ENCODE results near the gene FYN.

DNA sequence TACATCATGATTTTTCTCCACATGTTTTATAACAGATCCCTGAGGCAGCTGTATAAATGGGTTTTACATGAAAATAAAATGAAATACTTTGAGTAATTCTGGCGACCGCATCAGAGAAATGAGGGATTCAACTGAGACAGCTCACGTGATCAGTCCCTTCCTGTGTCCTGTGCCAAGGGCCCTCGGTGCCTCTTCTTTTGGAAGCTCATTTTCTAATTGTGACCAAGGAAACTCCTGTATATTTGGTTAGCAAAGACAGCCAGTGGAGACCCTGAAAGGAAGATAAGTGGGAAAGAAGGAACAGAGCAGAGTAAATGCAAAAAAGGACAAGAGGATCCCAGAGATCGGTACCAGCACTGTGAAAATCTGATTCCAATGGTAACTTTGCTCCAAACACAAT, 129.9 kb downstream of the FYN start:
- TF ChIP-seq ETV6 (IDR thresholded peaks at IDR 0.05; ENCODE audit: borderline replicate concordance in 1 of 2, low read depth in 2 of 2, low read length in 1 of 2) (no peak), ETV6 (CRISPR knock-in tag; IDR thresholded peaks at IDR 0.05; ENCODE audit: borderline replicate concordance) (no peak), KLF13 (tag; IDR thresholded peaks at IDR 0.05; ENCODE audit: borderline replicate concordance, low read depth) (no peak), CAMTA2 (CRISPR knock-in tag; conservative IDR thresholded peaks at IDR 0.05) (no peak), MEF2A (IDR thresholded peaks at IDR 0.05; ENCODE audit: control insufficient read depth, low read depth, low read length) (no peak), ZNF431 (CRISPR knock-in tag; IDR thresholded peaks at IDR 0.05) (no peak), NFIC (IDR thresholded peaks at IDR 0.05) (no peak), FOXP1 (CRISPR knock-in tag; IDR thresholded peaks at IDR 0.05) (no peak), SMC3 (conservative IDR thresholded peaks at IDR 0.05; ENCODE audit: insufficient read depth, low read depth, low read length) (no peak), SMARCC2 (IDR thresholded peaks at IDR 0.05; ENCODE audit: low read depth) (no peak)
- TF ChIP-seq, protein P1, sequence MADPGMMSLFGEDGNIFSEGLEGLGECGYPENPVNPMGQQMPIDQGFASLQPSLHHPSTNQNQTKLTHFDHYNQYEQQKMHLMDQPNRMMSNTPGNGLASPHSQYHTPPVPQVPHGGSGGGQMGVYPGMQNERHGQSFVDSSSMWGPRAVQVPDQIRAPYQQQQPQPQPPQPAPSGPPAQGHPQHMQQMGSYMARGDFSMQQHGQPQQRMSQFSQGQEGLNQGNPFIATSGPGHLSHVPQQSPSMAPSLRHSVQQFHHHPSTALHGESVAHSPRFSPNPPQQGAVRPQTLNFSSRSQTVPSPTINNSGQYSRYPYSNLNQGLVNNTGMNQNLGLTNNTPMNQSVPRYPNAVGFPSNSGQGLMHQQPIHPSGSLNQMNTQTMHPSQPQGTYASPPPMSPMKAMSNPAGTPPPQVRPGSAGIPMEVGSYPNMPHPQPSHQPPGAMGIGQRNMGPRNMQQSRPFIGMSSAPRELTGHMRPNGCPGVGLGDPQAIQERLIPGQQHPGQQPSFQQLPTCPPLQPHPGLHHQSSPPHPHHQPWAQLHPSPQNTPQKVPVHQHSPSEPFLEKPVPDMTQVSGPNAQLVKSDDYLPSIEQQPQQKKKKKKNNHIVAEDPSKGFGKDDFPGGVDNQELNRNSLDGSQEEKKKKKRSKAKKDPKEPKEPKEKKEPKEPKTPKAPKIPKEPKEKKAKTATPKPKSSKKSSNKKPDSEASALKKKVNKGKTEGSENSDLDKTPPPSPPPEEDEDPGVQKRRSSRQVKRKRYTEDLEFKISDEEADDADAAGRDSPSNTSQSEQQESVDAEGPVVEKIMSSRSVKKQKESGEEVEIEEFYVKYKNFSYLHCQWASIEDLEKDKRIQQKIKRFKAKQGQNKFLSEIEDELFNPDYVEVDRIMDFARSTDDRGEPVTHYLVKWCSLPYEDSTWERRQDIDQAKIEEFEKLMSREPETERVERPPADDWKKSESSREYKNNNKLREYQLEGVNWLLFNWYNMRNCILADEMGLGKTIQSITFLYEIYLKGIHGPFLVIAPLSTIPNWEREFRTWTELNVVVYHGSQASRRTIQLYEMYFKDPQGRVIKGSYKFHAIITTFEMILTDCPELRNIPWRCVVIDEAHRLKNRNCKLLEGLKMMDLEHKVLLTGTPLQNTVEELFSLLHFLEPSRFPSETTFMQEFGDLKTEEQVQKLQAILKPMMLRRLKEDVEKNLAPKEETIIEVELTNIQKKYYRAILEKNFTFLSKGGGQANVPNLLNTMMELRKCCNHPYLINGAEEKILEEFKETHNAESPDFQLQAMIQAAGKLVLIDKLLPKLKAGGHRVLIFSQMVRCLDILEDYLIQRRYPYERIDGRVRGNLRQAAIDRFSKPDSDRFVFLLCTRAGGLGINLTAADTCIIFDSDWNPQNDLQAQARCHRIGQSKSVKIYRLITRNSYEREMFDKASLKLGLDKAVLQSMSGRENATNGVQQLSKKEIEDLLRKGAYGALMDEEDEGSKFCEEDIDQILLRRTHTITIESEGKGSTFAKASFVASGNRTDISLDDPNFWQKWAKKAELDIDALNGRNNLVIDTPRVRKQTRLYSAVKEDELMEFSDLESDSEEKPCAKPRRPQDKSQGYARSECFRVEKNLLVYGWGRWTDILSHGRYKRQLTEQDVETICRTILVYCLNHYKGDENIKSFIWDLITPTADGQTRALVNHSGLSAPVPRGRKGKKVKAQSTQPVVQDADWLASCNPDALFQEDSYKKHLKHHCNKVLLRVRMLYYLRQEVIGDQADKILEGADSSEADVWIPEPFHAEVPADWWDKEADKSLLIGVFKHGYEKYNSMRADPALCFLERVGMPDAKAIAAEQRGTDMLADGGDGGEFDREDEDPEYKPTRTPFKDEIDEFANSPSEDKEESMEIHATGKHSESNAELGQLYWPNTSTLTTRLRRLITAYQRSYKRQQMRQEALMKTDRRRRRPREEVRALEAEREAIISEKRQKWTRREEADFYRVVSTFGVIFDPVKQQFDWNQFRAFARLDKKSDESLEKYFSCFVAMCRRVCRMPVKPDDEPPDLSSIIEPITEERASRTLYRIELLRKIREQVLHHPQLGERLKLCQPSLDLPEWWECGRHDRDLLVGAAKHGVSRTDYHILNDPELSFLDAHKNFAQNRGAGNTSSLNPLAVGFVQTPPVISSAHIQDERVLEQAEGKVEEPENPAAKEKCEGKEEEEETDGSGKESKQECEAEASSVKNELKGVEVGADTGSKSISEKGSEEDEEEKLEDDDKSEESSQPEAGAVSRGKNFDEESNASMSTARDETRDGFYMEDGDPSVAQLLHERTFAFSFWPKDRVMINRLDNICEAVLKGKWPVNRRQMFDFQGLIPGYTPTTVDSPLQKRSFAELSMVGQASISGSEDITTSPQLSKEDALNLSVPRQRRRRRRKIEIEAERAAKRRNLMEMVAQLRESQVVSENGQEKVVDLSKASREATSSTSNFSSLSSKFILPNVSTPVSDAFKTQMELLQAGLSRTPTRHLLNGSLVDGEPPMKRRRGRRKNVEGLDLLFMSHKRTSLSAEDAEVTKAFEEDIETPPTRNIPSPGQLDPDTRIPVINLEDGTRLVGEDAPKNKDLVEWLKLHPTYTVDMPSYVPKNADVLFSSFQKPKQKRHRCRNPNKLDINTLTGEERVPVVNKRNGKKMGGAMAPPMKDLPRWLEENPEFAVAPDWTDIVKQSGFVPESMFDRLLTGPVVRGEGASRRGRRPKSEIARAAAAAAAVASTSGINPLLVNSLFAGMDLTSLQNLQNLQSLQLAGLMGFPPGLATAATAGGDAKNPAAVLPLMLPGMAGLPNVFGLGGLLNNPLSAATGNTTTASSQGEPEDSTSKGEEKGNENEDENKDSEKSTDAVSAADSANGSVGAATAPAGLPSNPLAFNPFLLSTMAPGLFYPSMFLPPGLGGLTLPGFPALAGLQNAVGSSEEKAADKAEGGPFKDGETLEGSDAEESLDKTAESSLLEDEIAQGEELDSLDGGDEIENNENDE (IDR thresholded peaks at IDR 0.05; ENCODE audit: low read depth, low read length): no peak
- TF ChIP-seq, protein P2, sequence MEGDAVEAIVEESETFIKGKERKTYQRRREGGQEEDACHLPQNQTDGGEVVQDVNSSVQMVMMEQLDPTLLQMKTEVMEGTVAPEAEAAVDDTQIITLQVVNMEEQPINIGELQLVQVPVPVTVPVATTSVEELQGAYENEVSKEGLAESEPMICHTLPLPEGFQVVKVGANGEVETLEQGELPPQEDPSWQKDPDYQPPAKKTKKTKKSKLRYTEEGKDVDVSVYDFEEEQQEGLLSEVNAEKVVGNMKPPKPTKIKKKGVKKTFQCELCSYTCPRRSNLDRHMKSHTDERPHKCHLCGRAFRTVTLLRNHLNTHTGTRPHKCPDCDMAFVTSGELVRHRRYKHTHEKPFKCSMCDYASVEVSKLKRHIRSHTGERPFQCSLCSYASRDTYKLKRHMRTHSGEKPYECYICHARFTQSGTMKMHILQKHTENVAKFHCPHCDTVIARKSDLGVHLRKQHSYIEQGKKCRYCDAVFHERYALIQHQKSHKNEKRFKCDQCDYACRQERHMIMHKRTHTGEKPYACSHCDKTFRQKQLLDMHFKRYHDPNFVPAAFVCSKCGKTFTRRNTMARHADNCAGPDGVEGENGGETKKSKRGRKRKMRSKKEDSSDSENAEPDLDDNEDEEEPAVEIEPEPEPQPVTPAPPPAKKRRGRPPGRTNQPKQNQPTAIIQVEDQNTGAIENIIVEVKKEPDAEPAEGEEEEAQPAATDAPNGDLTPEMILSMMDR (IDR thresholded peaks at IDR 0.05 in 2 of 3, conservative IDR thresholded peaks at IDR 0.05 in 1 of 3; ENCODE audit: insufficient read depth in 2 of 3, low read depth in 1 of 3, low read length in 3 of 3): no peak
- TF ChIP-seq, protein P3, sequence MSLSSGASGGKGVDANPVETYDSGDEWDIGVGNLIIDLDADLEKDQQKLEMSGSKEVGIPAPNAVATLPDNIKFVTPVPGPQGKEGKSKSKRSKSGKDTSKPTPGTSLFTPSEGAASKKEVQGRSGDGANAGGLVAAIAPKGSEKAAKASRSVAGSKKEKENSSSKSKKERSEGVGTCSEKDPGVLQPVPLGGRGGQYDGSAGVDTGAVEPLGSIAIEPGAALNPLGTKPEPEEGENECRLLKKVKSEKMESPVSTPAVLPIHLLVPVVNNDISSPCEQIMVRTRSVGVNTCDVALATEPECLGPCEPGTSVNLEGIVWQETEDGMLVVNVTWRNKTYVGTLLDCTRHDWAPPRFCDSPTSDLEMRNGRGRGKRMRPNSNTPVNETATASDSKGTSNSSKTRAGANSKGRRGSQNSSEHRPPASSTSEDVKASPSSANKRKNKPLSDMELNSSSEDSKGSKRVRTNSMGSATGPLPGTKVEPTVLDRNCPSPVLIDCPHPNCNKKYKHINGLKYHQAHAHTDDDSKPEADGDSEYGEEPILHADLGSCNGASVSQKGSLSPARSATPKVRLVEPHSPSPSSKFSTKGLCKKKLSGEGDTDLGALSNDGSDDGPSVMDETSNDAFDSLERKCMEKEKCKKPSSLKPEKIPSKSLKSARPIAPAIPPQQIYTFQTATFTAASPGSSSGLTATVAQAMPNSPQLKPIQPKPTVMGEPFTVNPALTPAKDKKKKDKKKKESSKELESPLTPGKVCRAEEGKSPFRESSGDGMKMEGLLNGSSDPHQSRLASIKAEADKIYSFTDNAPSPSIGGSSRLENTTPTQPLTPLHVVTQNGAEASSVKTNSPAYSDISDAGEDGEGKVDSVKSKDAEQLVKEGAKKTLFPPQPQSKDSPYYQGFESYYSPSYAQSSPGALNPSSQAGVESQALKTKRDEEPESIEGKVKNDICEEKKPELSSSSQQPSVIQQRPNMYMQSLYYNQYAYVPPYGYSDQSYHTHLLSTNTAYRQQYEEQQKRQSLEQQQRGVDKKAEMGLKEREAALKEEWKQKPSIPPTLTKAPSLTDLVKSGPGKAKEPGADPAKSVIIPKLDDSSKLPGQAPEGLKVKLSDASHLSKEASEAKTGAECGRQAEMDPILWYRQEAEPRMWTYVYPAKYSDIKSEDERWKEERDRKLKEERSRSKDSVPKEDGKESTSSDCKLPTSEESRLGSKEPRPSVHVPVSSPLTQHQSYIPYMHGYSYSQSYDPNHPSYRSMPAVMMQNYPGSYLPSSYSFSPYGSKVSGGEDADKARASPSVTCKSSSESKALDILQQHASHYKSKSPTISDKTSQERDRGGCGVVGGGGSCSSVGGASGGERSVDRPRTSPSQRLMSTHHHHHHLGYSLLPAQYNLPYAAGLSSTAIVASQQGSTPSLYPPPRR (CRISPR knock-in tag; IDR thresholded peaks at IDR 0.05; ENCODE audit: borderline replicate concordance): no peak

Data from K562 (cell line).